ENCODE results near the gene PRXL2B.

PRXL2B gene

DNA sequence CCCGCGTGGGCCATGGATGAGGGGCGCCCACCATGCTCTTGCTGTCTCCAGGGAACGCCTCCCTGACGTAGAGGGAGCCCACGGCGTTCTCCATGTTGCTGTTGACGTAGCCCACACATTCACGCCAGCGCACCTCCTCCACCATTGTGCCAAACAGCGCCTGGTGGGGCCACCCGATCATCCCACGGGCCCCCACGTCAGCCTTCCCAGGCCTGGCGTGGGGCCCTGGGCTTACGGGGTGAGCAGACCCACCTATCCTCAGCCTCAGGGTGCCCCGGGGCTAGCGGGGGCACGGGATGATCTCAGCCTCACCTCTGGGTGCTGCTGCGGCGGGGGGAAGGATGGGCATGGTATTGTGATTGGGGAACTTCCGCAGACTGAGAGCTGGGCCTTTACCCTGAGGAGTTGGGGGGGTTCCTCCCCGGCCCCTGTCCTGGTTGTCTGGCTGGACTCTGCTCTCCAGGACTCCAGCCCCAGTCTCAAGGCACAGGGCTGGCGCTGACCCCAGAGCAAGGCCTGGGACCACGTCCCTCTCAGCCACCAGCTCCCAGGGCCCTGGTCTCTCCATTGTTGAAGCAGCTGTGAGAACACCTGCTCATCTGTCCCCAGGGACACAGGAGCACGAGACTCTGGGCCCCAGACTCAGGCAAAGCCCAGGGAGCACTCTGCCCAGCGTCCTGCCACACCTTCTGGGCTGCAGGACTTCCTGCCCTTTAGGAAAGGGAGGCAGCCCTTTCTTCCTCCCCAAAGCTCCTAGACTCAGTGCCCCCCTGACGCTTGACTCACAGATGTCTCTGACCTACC is 10.2 kb downstream of the PRXL2B start:
- no peaks in the 10 kb centered on the region for H3K9me3 ChIP-seq (ENCODE audit: insufficient read depth, low read depth, low read length)
- no peaks in the 10 kb centered on the region for H3K36me3 ChIP-seq (ENCODE audit: insufficient read depth, low read length)
- no peaks in the 10 kb centered on the region for H3K4me1 ChIP-seq (ENCODE audit: insufficient read depth, low read length)
- 89% methylated on average over 27 of the region's 28 CpGs for WGBS
- no peak overlapping the region for H3K27ac ChIP-seq (ENCODE audit: low read depth, low read length)
- no peaks in the 10 kb centered on the region for H3K27me3 ChIP-seq (ENCODE audit: insufficient read depth, low read length)
- no peak overlapping the region for H3K4me3 ChIP-seq (ENCODE audit: low read length)
- no peak overlapping the region for H3K9ac ChIP-seq (ENCODE audit: low read depth, low read length)

DNA sequence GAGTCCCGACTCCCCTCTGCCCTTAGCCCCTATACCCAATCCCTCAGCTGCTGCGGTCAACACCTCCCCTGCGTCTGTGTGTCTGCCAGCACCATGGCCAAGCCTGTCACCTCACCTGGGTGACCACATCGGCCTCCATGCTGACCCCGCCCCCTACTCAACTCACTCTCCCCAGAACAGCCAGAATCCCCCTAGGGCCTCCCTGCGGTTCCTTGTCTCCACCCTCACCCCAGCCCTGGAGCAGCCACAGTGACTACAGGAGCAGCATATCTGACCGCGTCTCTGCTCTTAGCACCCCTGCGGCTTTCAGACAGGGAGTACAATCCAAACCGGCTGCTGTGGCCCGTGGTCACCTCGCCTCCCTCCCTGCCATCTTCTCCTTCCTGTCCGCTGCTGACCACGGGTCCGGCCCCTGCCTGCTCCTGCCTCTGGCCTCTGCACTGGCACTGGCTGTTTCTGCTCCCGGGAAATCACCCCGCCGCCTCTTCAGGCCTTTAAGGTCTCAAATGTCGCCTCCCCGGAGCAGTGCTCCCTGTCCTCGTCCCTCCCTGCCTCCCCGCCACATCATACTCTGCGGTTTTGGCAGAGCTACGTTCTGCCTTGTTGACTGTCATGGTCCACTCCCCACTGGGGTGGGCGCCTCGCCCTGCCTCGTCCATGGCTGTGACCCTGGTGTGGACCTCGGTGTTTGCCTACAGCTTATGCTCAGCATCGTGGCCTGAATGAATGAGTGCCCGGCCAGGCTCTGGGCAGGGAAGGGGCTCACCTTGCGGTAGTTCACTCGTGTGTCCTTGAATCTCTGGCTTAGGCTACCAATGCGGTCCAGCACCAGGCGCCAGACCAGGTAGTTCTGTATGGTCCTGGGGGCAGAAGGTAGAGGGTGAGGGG is 11.1 kb downstream of the PRXL2B start:
- H3K9me3 ChIP-seq (ENCODE audit: insufficient read depth, low read depth, low read length), result no peaks in the 10 kb centered on the region
- no peak overlapping the region for H3K4me3 ChIP-seq (ENCODE audit: low read length)
- no peaks in the 10 kb centered on the region for H3K4me1 ChIP-seq (ENCODE audit: insufficient read depth, low read length)
- no peak overlapping the region for H3K27ac ChIP-seq (ENCODE audit: low read depth, low read length)
- H3K9ac ChIP-seq (ENCODE audit: low read depth, low read length), result no peak overlapping the region
- WGBS, result 83% methylated on average over 34 of the region's 34 CpGs
- H3K27me3 ChIP-seq (ENCODE audit: insufficient read depth, low read length), result no peaks in the 10 kb centered on the region
- H3K36me3 ChIP-seq (ENCODE audit: insufficient read depth, low read length), result no peaks in the 10 kb centered on the region

DNA sequence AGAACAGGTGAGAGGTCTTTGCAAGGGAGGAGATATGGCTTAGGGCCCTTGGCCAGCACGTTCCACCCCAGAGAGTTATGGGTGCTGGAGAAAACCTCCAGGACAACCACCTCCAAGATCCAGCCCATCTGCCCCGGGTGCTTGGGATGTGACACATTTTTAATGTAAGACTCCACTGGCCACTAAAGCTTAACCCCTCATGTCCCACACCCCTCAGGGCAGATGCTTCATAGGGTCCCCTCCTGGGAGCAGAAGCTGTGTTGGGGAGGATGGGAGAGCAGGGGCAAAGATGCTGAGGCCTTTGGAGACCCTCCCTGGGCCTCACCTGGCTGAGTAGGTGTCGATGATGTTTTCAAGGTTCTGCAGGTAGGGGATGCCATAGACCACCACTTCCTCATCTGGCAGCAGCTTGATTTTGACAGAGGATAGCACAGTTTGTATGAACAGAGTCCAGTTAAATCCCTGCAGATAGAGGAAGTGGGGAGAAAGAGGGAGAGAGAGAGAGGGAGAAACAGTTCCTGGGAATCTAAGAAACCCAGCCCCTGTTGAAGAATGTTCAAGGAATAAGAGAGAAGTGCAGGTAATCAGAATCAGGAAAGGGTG is 11.9 kb downstream of the PRXL2B start:
- Histone ChIP-seq H3K4me1 (ENCODE audit: insufficient read depth, low read length) (no peaks in the 10 kb centered on the region), H3K27me3 (ENCODE audit: insufficient read depth, low read length) (no peaks in the 10 kb centered on the region), H3K4me3 (ENCODE audit: low read length) (no peak overlapping the region), H3K27ac (ENCODE audit: low read depth, low read length) (no peak overlapping the region), H3K9ac (ENCODE audit: low read depth, low read length) (no peak overlapping the region), H3K9me3 (ENCODE audit: insufficient read depth, low read depth, low read length) (no peaks in the 10 kb centered on the region), H3K36me3 (ENCODE audit: insufficient read depth, low read length) (no peaks in the 10 kb centered on the region)
- 80% methylated on average over 3 of the region's 3 CpGs for WGBS

DNA sequence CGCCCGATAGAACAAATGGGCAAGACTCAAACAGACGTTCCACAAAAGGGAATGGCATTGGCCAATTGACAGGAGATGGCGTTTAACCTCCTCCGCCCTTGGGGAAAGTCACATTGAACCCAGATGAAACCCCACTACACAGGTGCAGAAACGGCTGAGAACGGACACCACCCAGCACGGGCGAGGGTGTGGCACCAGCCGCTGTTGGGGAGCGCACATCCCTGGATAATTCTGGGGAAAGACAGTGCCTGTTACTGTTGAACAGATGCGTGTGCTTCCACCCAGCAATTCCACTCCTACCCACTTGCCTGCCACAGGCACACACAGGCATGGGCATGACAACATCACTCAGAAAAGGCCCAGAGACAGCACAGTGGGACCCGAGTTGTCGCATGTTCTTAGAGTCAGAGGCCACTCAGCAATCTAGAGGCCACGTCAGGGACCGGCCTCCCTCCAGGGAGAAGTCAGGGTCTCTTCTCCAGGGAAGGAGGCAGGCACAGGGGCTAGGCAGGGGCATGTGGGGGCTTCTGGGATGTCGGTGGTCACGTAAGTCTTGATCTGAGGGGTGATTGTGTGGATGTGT is 15.2 kb downstream of the PRXL2B start:
- Histone ChIP-seq H3K27me3 (ENCODE audit: insufficient read depth, low read length) (no peaks in the 10 kb centered on the region), H3K36me3 (ENCODE audit: insufficient read depth, low read length) (no peaks in the 10 kb centered on the region), H3K4me1 (ENCODE audit: insufficient read depth, low read length) (no peaks in the 10 kb centered on the region), H3K4me3 (ENCODE audit: low read length) (no peak overlapping the region), H3K9ac (ENCODE audit: low read depth, low read length) (no peak overlapping the region), H3K27ac (ENCODE audit: low read depth, low read length) (no peak overlapping the region), H3K9me3 (ENCODE audit: insufficient read depth, low read depth, low read length) (no peaks in the 10 kb centered on the region)
- WGBS, result 82% methylated on average over 18 of the region's 18 CpGs

DNA sequence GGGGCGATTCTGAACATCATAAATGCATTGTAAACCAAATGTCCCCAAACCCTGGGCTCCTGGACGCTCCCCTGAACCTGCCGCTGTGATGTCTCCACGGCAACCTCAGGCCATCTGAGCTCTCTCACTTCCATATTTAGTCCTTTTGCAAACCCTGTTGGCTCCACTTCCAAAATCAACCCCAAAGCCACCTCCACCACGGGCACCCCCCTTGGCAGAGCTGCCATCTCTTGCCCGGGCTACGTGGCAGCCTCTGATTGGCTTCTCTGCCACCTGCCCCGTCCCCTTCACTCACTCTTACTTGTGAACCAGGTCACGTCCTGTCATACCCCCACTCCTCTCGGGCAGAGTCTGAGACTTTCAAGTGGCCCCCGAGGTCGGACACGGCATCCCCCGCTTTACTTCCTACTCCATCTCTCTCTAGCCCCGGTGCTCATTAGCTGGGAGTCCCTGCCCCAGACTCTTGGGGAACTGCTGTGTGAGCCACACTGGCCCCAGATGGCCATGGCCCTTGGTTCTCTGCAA is 15.8 kb downstream of the PRXL2B start:
- WGBS, result 85% methylated on average over 15 of the region's 15 CpGs
- Histone ChIP-seq H3K36me3 (ENCODE audit: insufficient read depth, low read length) (no peaks in the 10 kb centered on the region), H3K27me3 (ENCODE audit: insufficient read depth, low read length) (no peaks in the 10 kb centered on the region), H3K9me3 (ENCODE audit: insufficient read depth, low read depth, low read length) (no peaks in the 10 kb centered on the region), H3K4me3 (ENCODE audit: low read length) (no peak overlapping the region), H3K4me1 (ENCODE audit: insufficient read depth, low read length) (no peaks in the 10 kb centered on the region), H3K27ac (ENCODE audit: low read depth, low read length) (no peak overlapping the region), H3K9ac (ENCODE audit: low read depth, low read length) (no peak overlapping the region)

DNA sequence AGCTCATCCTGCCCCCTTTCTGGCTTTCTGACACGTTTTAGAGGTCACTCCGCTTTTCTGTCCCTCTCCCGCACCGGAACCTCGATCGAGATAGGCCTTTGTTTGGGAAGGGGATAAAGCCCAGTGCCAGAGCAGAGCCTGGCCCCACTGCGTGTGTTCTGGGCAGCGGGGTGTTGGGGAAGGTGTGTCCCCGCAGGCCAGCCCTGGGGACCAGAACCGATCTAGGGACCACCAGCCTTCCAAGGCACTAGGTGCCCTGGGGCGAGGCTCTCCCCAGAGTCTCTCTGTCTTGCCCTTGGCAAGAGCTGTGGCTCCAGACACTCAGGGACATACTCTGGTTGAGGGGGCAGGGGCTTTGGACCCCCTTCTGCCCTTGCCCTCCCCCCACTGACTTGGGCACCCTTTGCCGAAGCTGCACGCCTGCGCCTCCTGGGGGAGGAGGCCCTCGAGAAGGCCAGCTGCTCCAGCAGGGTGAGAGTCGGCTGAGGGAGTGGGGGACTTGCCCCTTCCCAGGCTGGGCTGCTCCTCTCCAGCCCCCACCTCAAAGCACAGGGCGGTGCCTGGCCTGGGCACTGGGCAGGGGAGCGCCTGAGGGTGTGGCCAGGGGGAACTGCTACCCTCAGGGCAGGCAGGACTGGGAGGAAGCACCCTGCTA is 16.4 kb downstream of the PRXL2B start:
- Histone ChIP-seq H3K27ac (ENCODE audit: low read depth, low read length) (no peak overlapping the region), H3K9ac (ENCODE audit: low read depth, low read length) (no peak overlapping the region), H3K4me3 (ENCODE audit: low read length) (no peak overlapping the region), H3K36me3 (ENCODE audit: insufficient read depth, low read length) (no peaks in the 10 kb centered on the region), H3K4me1 (ENCODE audit: insufficient read depth, low read length) (no peaks in the 10 kb centered on the region), H3K27me3 (ENCODE audit: insufficient read depth, low read length) (no peaks in the 10 kb centered on the region), H3K9me3 (ENCODE audit: insufficient read depth, low read depth, low read length) (no peaks in the 10 kb centered on the region)
- 83% methylated on average over 18 of the region's 18 CpGs for WGBS

DNA sequence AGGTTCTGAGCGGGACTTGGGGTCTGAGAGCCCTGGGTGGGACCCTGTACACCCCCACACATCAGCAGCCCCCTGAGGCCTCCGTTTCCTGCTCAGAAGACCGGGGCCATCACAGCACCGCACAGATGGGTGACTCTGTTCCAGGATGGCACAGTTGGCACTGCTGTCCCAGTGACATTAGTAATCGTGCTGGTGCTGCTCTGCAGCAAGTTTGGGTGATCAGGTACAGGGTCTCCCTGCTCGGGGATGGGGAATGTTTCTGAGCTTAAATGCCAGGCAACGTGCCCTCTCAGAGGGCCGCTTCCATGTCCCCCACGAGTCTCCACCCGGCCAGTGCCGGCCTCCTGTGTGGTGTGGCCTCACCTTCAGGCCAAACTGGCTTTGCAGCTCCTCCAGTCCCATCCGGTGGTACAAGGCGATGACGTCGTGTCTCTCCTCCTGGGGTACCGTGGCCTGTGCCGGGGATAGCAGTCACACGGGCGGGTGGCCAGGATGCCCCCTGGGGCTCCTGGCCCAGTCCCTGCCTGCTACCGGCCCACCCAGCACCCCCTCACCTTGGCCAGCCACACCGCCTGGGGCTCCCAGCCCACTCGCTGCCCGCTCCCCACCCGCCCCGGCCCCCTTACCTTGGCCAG is 17.1 kb downstream of the PRXL2B start:
- H3K4me3 ChIP-seq (ENCODE audit: low read length), result no peak overlapping the region
- H3K4me1 ChIP-seq (ENCODE audit: insufficient read depth, low read length), result no peaks in the 10 kb centered on the region
- no peaks in the 10 kb centered on the region for H3K36me3 ChIP-seq (ENCODE audit: insufficient read depth, low read length)
- no peaks in the 10 kb centered on the region for H3K9me3 ChIP-seq (ENCODE audit: insufficient read depth, low read depth, low read length)
- no peaks in the 10 kb centered on the region for H3K27me3 ChIP-seq (ENCODE audit: insufficient read depth, low read length)
- no peak overlapping the region for H3K27ac ChIP-seq (ENCODE audit: low read depth, low read length)
- no peak overlapping the region for H3K9ac ChIP-seq (ENCODE audit: low read depth, low read length)
- WGBS, result 93% methylated on average over 25 of the region's 25 CpGs

DNA sequence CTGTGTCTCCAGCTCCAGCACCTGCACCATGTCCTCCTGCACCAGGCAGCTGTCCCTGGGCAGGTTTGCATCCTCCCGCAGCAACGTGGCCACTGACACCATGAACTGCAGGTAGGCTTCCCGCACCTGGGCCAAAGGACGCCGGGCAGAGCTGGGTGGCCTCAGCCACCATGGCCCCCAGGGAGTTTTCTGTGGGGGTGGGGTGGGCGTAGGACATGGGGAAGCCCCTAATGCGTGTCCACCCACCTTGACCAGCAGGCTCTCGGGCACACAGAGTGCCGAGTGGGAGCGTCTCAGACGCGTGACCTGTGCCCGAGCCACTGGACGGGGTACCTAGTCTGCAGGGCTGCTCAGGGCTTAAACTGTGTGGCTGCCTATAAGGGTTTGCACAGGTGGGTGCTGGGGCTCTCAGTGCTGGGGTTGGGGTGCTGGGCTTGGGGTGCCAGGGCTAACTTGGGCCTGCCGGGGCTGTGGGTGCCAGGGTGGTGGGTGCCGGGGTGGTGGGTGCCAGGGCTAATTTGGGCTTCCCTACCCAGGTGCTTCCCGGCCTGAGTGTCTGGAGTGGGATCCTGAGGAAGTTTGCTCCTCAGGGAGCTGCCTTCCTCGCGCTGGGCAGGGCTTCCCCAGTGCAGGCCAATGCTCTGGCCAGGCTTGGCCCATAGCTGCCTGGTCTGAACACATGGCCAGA is 17.7 kb downstream of the PRXL2B start:
- 88% methylated on average over 19 of the region's 19 CpGs for WGBS
- no peak overlapping the region for H3K27ac ChIP-seq (ENCODE audit: low read depth, low read length)
- H3K27me3 ChIP-seq (ENCODE audit: insufficient read depth, low read length), result no peaks in the 10 kb centered on the region
- H3K4me3 ChIP-seq (ENCODE audit: low read length), result no peak overlapping the region
- H3K4me1 ChIP-seq (ENCODE audit: insufficient read depth, low read length), result no peaks in the 10 kb centered on the region
- H3K36me3 ChIP-seq (ENCODE audit: insufficient read depth, low read length), result no peaks in the 10 kb centered on the region
- no peaks in the 10 kb centered on the region for H3K9me3 ChIP-seq (ENCODE audit: insufficient read depth, low read depth, low read length)
- no peak overlapping the region for H3K9ac ChIP-seq (ENCODE audit: low read depth, low read length)

DNA sequence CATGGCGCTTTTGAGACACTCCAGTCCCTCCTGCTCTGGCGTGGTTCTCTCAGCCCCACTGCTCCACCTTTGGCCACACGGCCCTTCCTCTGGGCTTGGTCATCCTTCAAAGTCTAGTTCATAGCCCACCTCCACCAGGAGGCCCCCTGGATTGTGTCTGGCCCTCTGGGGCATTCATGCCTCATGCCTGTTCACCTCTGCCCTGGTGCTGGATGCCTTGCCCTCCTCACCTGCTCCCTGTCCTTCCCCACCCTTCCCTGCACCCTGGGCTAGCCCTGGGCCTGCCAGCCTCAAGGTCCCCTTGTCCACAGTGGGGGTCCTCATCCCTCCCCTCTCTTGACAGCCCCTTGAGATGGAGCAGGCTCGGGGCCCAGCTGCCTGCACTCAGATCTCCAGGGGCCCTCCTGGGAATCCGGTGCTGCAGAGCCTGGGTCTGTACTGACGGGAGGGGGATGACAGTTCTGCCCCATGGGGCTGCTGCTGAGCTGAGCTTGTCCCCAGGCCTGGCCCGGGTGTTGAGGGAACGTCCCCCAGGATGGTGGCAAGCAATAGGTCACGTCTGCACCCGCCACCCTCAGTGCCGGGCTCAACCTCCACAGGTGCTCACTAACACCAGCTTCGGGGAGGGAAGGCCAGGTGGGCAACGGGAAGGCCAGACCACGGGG is 18.4 kb downstream of the PRXL2B start:
- no peaks in the 10 kb centered on the region for H3K4me1 ChIP-seq (ENCODE audit: insufficient read depth, low read length)
- 86% methylated on average over 14 of the region's 14 CpGs for WGBS
- H3K36me3 ChIP-seq (ENCODE audit: insufficient read depth, low read length), result no peaks in the 10 kb centered on the region
- no peak overlapping the region for H3K9ac ChIP-seq (ENCODE audit: low read depth, low read length)
- no peaks in the 10 kb centered on the region for H3K9me3 ChIP-seq (ENCODE audit: insufficient read depth, low read depth, low read length)
- H3K4me3 ChIP-seq (ENCODE audit: low read length), result no peak overlapping the region
- no peak overlapping the region for H3K27ac ChIP-seq (ENCODE audit: low read depth, low read length)
- H3K27me3 ChIP-seq (ENCODE audit: insufficient read depth, low read length), result no peaks in the 10 kb centered on the region
